Vagina (tissue), 2 donors: ENCODE results near the gene SEC31A. TPM values are rescaled to one million over a fixed set of nuclear protein-coding genes. Genes with fewer than 3 reads are reported as not detected.

Source experiments
- DNase-seq, 2 donors: peaks; one replicate each; pipeline ENCODE4 v3.0.0-alpha.2; 2017; ENCODE audit errors: extremely low spot score in 2 of 2
- H3K27ac ChIP-seq: fragments of 200-600 bp; sonication (generic); one replicate; pipeline ENCODE4 v1.5.1; 2019
- H3K27me3 ChIP-seq: fragments of 200-600 bp; sonication (generic); one replicate; pipeline ENCODE4 v1.5.1; 2019
- H3K36me3 ChIP-seq, 2 donors: fragments of 200-600 bp; sonication (generic); one replicate each; pipeline ENCODE4 v1.5.1; 2017 to 2019
- H3K4me1 ChIP-seq: fragments of 200-600 bp; sonication (generic); one replicate; pipeline ENCODE4 v1.5.1; 2019
- H3K4me3 ChIP-seq, 2 donors: fragments of 200-600 bp; sonication (generic); 1 replicate in 1 of 2; 2 replicates in 1 of 2; pipeline ENCODE4 v1.5.1; 2016 to 2019
- H3K9me3 ChIP-seq: fragments of 200-600 bp; sonication (generic); one replicate; pipeline ENCODE4 v1.5.1; 2019
- POLR2A ChIP-seq, 2 donors: fragments of 450-650 bp; IDR thresholded peaks; one replicate each; pipeline ENCODE4 v1.6.1; 2017; ENCODE audit warnings: antibody characterized with exemption in 2 of 2, mild to moderate bottlenecking in 2 of 2, moderate library complexity in 2 of 2
- POLR2AphosphoS5 ChIP-seq, 2 donors: sonication (generic); formaldehyde crosslinking; IDR thresholded peaks; one replicate each; pipeline ENCODE4 v1.9.0; 2017; ENCODE audit warnings: antibody characterized with exemption in 2 of 2, mild to moderate bottlenecking in 2 of 2, low read depth in 1 of 2; ENCODE audit not compliant: insufficient read depth in 1 of 2
- intact Hi-C: fragments of 100-400 bp; cut with DNase I; formaldehyde crosslinking; loops from one replicate; pipeline ENCODE4 v1.15.1; 2023
- total RNA-seq: library from RNA; depleted of rRNA; stranded (reverse); fragments of >200 nt; gene quantifications from one replicate; pipeline ENCODE4 v1.2.3, GENCODE V29; 2016
- TF ChIP-seq, protein P1 (sequence below), 3 experiments: fragments of 450-650 bp in 2 of 3; fragments of 200-600 bp in 1 of 3; sonication (generic) in 1 of 3; IDR thresholded peaks; one replicate each; pipeline ENCODE4 v1.5.1; 2017 to 2019; ENCODE audit warnings: antibody characterized with exemption in 3 of 3, mild to moderate bottlenecking in 2 of 3, moderate library complexity in 2 of 3

Gene SEC31A
- total RNA-seq, 1 donor from 2014 or later: 133 TPM

GRCh38 chr4:82789025-82789776 is 101.8 kb downstream of the SEC31A start:
- H3K27me3 ChIP-seq: no peaks in the 10 kb centered on the region
- peak in 1 of 2 donors; percentile 56 for DNase-seq
- TF ChIP-seq POLR2AphosphoS5 (IDR thresholded peaks at IDR 0.05; ENCODE audit: insufficient read depth in 1 of 2, low read depth in 1 of 2) (no peak), POLR2A (IDR thresholded peaks at IDR 0.05) (no peak)
- TF ChIP-seq, protein P1, sequence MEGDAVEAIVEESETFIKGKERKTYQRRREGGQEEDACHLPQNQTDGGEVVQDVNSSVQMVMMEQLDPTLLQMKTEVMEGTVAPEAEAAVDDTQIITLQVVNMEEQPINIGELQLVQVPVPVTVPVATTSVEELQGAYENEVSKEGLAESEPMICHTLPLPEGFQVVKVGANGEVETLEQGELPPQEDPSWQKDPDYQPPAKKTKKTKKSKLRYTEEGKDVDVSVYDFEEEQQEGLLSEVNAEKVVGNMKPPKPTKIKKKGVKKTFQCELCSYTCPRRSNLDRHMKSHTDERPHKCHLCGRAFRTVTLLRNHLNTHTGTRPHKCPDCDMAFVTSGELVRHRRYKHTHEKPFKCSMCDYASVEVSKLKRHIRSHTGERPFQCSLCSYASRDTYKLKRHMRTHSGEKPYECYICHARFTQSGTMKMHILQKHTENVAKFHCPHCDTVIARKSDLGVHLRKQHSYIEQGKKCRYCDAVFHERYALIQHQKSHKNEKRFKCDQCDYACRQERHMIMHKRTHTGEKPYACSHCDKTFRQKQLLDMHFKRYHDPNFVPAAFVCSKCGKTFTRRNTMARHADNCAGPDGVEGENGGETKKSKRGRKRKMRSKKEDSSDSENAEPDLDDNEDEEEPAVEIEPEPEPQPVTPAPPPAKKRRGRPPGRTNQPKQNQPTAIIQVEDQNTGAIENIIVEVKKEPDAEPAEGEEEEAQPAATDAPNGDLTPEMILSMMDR (IDR thresholded peaks at IDR 0.05): no peak
- no peak overlapping the region for H3K27ac ChIP-seq
- H3K4me3 ChIP-seq: no peak overlapping the region
- no peaks in the 10 kb centered on the region for H3K9me3 ChIP-seq
- intact Hi-C loops: no loop called here
- no peaks in the 10 kb centered on the region for H3K36me3 ChIP-seq
- peaks cover 27% of the 10 kb centered on the region for H3K4me1 ChIP-seq

DNA sequence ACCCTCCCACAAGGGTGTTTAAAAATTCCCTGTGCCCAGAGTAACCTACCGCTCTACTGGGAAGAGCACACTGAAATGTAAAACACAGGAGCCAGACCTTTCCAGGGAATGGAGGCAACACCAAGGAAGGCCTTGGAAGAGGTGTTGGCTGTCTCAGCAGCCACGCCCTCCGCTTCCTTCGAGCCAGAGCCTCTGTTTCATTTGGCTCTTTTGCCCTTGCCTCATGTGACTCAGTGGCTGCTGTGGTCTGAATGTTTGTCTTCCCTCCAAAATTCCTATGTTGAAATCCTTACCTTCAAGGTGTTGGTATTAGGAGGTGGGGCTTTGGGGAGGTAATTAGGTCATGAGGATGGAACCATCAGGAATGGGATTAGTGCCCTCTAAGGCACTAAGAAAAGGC is 103.6 kb downstream of the SEC31A start:
- TF ChIP-seq POLR2A (IDR thresholded peaks at IDR 0.05) (no peak), POLR2AphosphoS5 (IDR thresholded peaks at IDR 0.05; ENCODE audit: insufficient read depth in 1 of 2, low read depth in 1 of 2) (no peak)
- TF ChIP-seq, protein P1 (IDR thresholded peaks at IDR 0.05): no peak
- Histone ChIP-seq H3K4me3 (no peak overlapping the region), H3K36me3 (no peaks in the 10 kb centered on the region), H3K9me3 (no peaks in the 10 kb centered on the region), H3K27ac (no peak overlapping the region), H3K27me3 (no peaks in the 10 kb centered on the region), H3K4me1 (peaks cover 28% of the 10 kb centered on the region)
- intact Hi-C loops: no loop called here
- peak in 1 of 2 donors; percentile 52 for DNase-seq

GRCh38 chr4:82786828-82787227 is 104.1 kb downstream of the SEC31A start:
- intact Hi-C loops: no loop called here
- DNase-seq: peak in 1 of 2 donors; percentile 20
- TF ChIP-seq POLR2A (IDR thresholded peaks at IDR 0.05): no peak
- no peak for TF ChIP-seq POLR2AphosphoS5 (IDR thresholded peaks at IDR 0.05; ENCODE audit: insufficient read depth in 1 of 2, low read depth in 1 of 2)
- TF ChIP-seq, protein P1 (IDR thresholded peaks at IDR 0.05): no peak
- Histone ChIP-seq H3K27ac (no peak overlapping the region), H3K27me3 (no peaks in the 10 kb centered on the region), H3K9me3 (no peaks in the 10 kb centered on the region), H3K4me1 (peaks cover 28% of the 10 kb centered on the region), H3K4me3 (no peak overlapping the region), H3K36me3 (no peaks in the 10 kb centered on the region)

DNA sequence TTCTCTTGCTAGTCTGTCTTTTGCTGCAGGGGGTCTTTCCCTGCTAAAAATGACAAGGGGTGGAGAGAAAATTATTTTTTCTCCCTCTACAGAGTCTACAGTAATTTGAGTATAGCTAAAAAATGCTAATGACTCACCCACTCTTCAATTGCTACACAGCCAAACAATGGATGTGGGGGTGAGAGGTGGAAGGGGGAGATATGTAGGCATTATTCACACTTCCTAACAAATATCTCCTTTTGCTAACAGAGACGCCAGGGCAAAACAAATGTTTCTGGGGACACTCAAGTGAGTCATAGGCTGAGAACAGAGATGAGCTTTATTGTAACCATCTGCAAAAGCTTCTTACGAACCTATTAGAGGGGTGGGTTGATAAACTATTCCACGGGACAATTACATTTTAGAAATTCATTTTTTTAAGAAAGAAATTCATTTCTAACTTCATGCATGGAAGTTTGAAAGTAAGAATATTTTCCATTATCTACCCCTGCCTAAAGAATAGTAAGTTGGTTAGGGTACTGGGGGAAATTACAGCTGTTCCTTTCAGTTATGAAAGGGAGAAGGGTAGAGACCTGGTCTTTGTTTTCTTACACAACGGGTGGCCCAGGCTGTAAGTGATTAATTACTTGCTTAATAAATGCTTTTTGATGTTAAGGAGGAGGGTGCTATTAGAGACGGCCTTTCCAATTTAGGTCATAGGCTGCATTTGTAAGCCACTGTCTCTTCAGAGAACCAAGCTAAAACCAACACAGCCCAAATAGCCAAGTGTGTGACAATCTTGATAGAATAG is 105.1 kb downstream of the SEC31A start:
- Histone ChIP-seq H3K27me3 (no peaks in the 10 kb centered on the region), H3K9me3 (no peaks in the 10 kb centered on the region), H3K4me1 (peaks cover 35% of the 10 kb centered on the region), H3K36me3 (no peaks in the 10 kb centered on the region), H3K4me3 (no peak overlapping the region), H3K27ac (no peak overlapping the region)
- intact Hi-C loops: no loop called here
- peak in 1 of 2 donors; percentile 32 for DNase-seq
- TF ChIP-seq, protein P1 (IDR thresholded peaks at IDR 0.05): no peak
- TF ChIP-seq POLR2A (IDR thresholded peaks at IDR 0.05): no peak
- no peak for TF ChIP-seq POLR2AphosphoS5 (IDR thresholded peaks at IDR 0.05; ENCODE audit: insufficient read depth in 1 of 2, low read depth in 1 of 2)
